Adrenal gland (tissue), 5 donors: ENCODE measurements around the gene OPA1.

Experiments used
- CTCF ChIP-seq, 6 experiments: fragments of 450-650 bp in 4 of 6; fragments of 200-600 bp in 2 of 6; sonication (generic) in 1 of 6; IDR thresholded peaks; 1 replicate in 5 of 6; 2 replicates in 1 of 6; pipeline versions ENCODE4 v1.5.1 to v1.8.0; 2016 to 2021; ENCODE audit warnings: antibody characterized with exemption in 6 of 6, mild to moderate bottlenecking in 2 of 6, moderate library complexity in 1 of 6
- POLR2A ChIP-seq, 2 donors: fragments of 450-650 bp; IDR thresholded peaks; one replicate each; pipeline ENCODE4 v1.6.1; 2017; ENCODE audit warnings: antibody characterized with exemption in 2 of 2, mild to moderate bottlenecking in 2 of 2, moderate library complexity in 1 of 2
- donor health status: DM: no; HTN: no; CAD: no.

GRCh38 chr3:193680220-193680619, 87.2 kb downstream of the OPA1 start:
- no peak for TF ChIP-seq CTCF (IDR thresholded peaks at IDR 0.05)
- TF ChIP-seq POLR2A (IDR thresholded peaks at IDR 0.05) = no peak
